Neural crest cell (in vitro differentiated cells): ENCODE data around the gene MYBBP1A. TPM values are rescaled to one million over a fixed set of nuclear protein-coding genes. Genes with fewer than 3 reads are reported as not detected.

Source experiments
- DNase-seq: peaks from one replicate; pipeline ENCODE4 v3.0.0; 2021; ENCODE audit warnings: low read depth, mixed read lengths, low spot score
- H3K27ac Mint-ChIP-seq: one replicate; pipeline ENCODE4 v1.8.0; 2021; ENCODE audit warnings: mild to moderate bottlenecking, mixed read lengths; ENCODE audit not compliant: unreplicated experiment
- H3K27me3 Mint-ChIP-seq: 2 replicates; pipeline ENCODE4 v1.8.0; 2021; ENCODE audit warnings: low read depth, mild to moderate bottlenecking, mixed read lengths
- H3K36me3 Mint-ChIP-seq: 2 replicates; pipeline ENCODE4 v1.8.0; 2021; ENCODE audit warnings: low read depth, mild to moderate bottlenecking, mixed read lengths
- H3K4me1 Mint-ChIP-seq: 2 replicates; pipeline ENCODE4 v1.8.0; 2021; ENCODE audit warnings: mixed read lengths
- H3K4me3 Mint-ChIP-seq: one replicate; pipeline ENCODE4 v1.8.0; 2021; ENCODE audit warnings: mild to moderate bottlenecking, mixed read lengths
- H3K9me3 Mint-ChIP-seq: 2 replicates; pipeline ENCODE4 v1.8.0; 2021; ENCODE audit warnings: mixed read lengths
- total RNA-seq: library from RNA; stranded (reverse); gene quantifications from 2 replicates; pipeline ENCODE4 v1.2.1, GENCODE V29; 2021
- TF ChIP-seq, protein P1 (sequence below): fragments of 200-600 bp; sonication (generic); conservative IDR thresholded peaks from 2 replicates; pipeline ENCODE4 v1.5.0; 2021; ENCODE audit warnings: antibody characterized with exemption, mild to moderate bottlenecking

The MYBBP1A gene
- total RNA-seq, 1 donor from 2014 or later = 69.3 TPM

- TF ChIP-seq, protein P1, sequence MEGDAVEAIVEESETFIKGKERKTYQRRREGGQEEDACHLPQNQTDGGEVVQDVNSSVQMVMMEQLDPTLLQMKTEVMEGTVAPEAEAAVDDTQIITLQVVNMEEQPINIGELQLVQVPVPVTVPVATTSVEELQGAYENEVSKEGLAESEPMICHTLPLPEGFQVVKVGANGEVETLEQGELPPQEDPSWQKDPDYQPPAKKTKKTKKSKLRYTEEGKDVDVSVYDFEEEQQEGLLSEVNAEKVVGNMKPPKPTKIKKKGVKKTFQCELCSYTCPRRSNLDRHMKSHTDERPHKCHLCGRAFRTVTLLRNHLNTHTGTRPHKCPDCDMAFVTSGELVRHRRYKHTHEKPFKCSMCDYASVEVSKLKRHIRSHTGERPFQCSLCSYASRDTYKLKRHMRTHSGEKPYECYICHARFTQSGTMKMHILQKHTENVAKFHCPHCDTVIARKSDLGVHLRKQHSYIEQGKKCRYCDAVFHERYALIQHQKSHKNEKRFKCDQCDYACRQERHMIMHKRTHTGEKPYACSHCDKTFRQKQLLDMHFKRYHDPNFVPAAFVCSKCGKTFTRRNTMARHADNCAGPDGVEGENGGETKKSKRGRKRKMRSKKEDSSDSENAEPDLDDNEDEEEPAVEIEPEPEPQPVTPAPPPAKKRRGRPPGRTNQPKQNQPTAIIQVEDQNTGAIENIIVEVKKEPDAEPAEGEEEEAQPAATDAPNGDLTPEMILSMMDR = no peak
- DNase-seq = no peak
- no peak overlapping the region for H3K27ac Mint-ChIP-seq
- H3K9me3 Mint-ChIP-seq = no peaks in the 10 kb centered on the region
- no peaks in the 10 kb centered on the region for H3K27me3 Mint-ChIP-seq
- no peaks in the 10 kb centered on the region for H3K36me3 Mint-ChIP-seq
- H3K4me3 Mint-ChIP-seq = no peak overlapping the region
- no peaks in the 10 kb centered on the region for H3K4me1 Mint-ChIP-seq
Observed at GRCh38 chr17:4540687-4541327, 14.4 kb downstream of the MYBBP1A start.

GRCh38 chr17:4540224-4540651 lies 14.9 kb downstream of the MYBBP1A start:
- Mint-ChIP-seq H3K27ac (no peak overlapping the region), H3K4me3 (no peak overlapping the region), H3K36me3 (no peaks in the 10 kb centered on the region), H3K9me3 (no peaks in the 10 kb centered on the region), H3K4me1 (no peaks in the 10 kb centered on the region), H3K27me3 (no peaks in the 10 kb centered on the region)
- TF ChIP-seq, protein P1 = no peak
- no peak for DNase-seq

GRCh38 chr17:4539576-4540223 lies 15.5 kb downstream of the MYBBP1A start:
- Mint-ChIP-seq H3K4me3 (no peak overlapping the region), H3K9me3 (no peaks in the 10 kb centered on the region), H3K27ac (no peak overlapping the region), H3K36me3 (no peaks in the 10 kb centered on the region), H3K4me1 (no peaks in the 10 kb centered on the region), H3K27me3 (no peaks in the 10 kb centered on the region)
- TF ChIP-seq, protein P1 = no peak
- DNase-seq = no peak

- H3K4me3 Mint-ChIP-seq = no peak overlapping the region
- TF ChIP-seq, protein P1 = no peak
- H3K9me3 Mint-ChIP-seq = no peaks in the 10 kb centered on the region
- DNase-seq = no peak
- H3K27ac Mint-ChIP-seq = no peak overlapping the region
- H3K36me3 Mint-ChIP-seq = no peaks in the 10 kb centered on the region
- H3K27me3 Mint-ChIP-seq = no peaks in the 10 kb centered on the region
- peaks cover 4% of the 10 kb centered on the region for H3K4me1 Mint-ChIP-seq
Observed at GRCh38 chr17:4539025-4539424, 16.2 kb downstream of the MYBBP1A start.

DNA sequence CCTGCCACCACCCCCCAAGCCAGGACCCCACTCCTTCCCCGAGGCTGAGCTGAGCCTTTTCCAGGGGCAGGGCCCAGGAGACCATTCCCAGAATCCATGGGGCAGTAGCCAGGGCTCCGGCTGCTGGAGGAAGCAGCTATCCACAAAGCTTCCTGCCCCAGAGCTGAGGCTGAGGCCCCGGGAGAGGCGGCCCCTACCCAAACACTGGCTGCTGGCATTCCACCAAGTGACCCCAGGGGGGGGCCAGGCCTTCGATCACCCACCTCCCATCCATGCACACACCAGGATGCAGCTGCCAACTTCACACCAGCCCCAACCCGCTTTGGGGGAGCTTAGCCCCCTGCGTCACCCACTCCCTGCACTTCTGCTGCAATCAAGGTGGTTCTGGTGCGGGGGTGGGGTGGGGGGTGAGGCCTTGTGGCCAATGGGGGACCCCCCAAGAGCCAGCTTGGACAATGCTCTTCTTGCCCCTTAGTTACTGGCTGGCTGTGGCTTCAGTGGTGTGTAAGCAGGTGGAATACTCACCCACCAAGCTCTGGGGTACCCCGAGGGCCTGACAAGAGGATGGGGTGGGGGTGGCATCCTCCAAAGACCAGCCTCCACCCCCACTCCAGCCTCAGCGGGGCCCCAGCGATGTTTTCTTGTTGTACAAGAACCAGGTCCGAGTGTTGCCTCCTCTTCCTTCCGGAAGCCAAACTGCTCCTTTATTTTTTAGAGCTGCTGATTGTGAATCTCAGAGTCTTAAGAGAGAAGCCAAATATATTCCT lies 16.8 kb downstream of the MYBBP1A start:
- TF ChIP-seq, protein P1 = no peak
- Mint-ChIP-seq H3K36me3 (no peaks in the 10 kb centered on the region), H3K27ac (no peak overlapping the region), H3K4me3 (no peak overlapping the region), H3K9me3 (no peaks in the 10 kb centered on the region), H3K27me3 (no peaks in the 10 kb centered on the region), H3K4me1 (peaks cover 4% of the 10 kb centered on the region)
- DNase-seq = no peak
